ENCODE results near the gene TBC1D5. TPM values are rescaled to one million over a fixed set of nuclear protein-coding genes. Genes with fewer than 3 reads are reported as not detected.

Gene TBC1D5
- total RNA-seq, 1 experiment from 2014 or later, result 26.1 TPM

DNA sequence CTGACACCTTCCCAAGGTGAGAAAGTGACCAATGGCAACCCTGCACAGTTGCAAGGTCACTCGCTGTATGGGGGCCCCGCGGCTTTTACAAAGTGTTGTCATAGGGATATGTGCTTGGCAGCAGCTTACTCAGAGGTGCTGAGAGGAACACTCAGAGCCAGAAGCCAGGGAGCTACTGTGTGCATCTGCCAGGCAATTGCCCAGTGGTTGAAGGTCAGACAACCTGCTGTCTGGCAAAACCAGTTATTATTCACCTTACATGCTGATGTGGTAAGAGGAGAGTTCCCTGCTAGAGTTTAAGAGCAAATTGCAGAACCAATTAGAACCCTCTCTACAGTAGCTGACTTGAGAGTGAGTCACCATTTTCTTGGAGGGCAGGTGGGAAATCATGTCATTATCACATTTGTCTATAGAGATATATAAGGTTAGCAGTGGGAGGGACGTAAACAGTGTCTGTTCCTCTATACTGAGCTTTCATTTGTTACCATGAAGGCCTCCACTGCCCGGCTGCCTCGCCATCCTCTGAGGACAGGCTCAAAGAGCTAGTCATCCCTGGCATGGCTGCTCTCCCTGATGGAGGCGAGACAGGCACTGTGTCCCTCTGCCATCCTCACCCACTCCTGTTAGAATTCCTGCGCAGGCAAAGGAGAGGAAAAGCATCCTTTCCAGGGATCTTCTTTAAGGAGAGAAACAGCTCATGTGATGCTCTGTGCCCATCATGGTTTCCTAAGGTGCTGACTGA lies 583.3 kb downstream of the TBC1D5 start:
- H3K9me3 Mint-ChIP-seq, result no peaks in the 10 kb centered on the region
- TF ChIP-seq, protein P1, sequence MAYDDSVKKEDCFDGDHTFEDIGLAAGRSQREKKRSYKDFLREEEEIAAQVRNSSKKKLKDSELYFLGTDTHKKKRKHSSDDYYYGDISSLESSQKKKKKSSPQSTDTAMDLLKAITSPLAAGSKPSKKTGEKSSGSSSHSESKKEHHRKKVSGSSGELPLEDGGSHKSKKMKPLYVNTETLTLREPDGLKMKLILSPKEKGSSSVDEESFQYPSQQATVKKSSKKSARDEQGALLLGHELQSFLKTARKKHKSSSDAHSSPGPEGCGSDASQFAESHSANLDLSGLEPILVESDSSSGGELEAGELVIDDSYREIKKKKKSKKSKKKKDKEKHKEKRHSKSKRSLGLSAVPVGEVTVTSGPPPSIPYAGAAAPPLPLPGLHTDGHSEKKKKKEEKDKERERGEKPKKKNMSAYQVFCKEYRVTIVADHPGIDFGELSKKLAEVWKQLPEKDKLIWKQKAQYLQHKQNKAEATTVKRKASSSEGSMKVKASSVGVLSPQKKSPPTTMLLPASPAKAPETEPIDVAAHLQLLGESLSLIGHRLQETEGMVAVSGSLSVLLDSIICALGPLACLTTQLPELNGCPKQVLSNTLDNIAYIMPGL (CRISPR knock-in tag; IDR thresholded peaks at IDR 0.05), result no peak
- TF ChIP-seq CREM (CRISPR knock-in tag; IDR thresholded peaks at IDR 0.05) (no peak), NFE2L1 (CRISPR knock-in tag; IDR thresholded peaks at IDR 0.05) (no peak), HMGA2 (CRISPR knock-in tag; IDR thresholded peaks at IDR 0.05) (no peak), ATF1 (CRISPR knock-in tag; IDR thresholded peaks at IDR 0.05) (no peak), ZNF121 (CRISPR knock-in tag; IDR thresholded peaks at IDR 0.05) (no peak), IRF2 (CRISPR knock-in tag; IDR thresholded peaks at IDR 0.05; ENCODE audit: borderline replicate concordance, low read depth) (no peak), ZNF512 (CRISPR knock-in tag; IDR thresholded peaks at IDR 0.05; ENCODE audit: borderline replicate concordance) (no peak), ZNF671 (CRISPR knock-in tag; IDR thresholded peaks at IDR 0.05) (no peak), EMX1 (CRISPR knock-in tag; IDR thresholded peaks at IDR 0.05) (no peak), CDX4 (CRISPR knock-in tag; IDR thresholded peaks at IDR 0.05; ENCODE audit: borderline replicate concordance) (no peak), TEAD1 (CRISPR knock-in tag; IDR thresholded peaks at IDR 0.05) (no peak), ZNF138 (CRISPR knock-in tag; conservative IDR thresholded peaks at IDR 0.05) (no peak)
- ATAC-seq (no peak), DNase-seq (ENCODE audit: low spot score) (no peak)
- ChIA-PET POLR2A (no interaction called here), CTCF (no interaction called here)
- no peak overlapping the region for H3K4me3 Mint-ChIP-seq
- H3K27me3 Mint-ChIP-seq (ENCODE audit: low read depth), result no peaks in the 10 kb centered on the region
- H3K36me3 Mint-ChIP-seq, result peaks cover 4% of the 10 kb centered on the region; the same call in 1 of the 2 replicates
- H3K4me1 Mint-ChIP-seq, result no peaks in the 10 kb centered on the region
- H3K27ac Mint-ChIP-seq, result no peak overlapping the region

DNA sequence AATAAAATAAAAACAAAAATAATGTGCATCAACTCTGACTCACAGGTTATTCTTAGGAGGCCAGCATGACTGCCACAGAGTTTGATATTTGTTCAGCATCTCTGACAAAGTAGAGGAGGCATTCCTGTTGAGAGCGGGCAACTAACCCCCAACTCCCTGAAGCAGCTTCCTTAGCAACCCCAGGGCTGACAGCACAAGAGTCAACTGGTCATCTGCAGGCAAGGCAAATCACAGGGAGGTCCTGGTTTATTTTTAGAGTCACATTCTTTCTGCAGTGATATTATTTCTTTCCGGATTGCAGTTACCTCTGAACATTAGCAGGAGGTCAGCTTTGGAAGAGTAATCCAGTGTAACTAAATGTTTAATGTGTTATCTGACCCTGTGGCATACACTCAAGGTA lies 584.7 kb downstream of the TBC1D5 start:
- Mint-ChIP-seq H3K27me3 (ENCODE audit: low read depth) (no peaks in the 10 kb centered on the region), H3K27ac (no peak overlapping the region), H3K4me3 (no peak overlapping the region), H3K4me1 (no peaks in the 10 kb centered on the region), H3K9me3 (peaks cover 7% of the 10 kb centered on the region), H3K36me3 (peaks cover 13% of the 10 kb centered on the region)
- DNase-seq (ENCODE audit: low spot score) (no peak), ATAC-seq (no peak)
- ChIA-PET CTCF (no interaction called here), POLR2A (no interaction called here)
- TF ChIP-seq, protein P2, sequence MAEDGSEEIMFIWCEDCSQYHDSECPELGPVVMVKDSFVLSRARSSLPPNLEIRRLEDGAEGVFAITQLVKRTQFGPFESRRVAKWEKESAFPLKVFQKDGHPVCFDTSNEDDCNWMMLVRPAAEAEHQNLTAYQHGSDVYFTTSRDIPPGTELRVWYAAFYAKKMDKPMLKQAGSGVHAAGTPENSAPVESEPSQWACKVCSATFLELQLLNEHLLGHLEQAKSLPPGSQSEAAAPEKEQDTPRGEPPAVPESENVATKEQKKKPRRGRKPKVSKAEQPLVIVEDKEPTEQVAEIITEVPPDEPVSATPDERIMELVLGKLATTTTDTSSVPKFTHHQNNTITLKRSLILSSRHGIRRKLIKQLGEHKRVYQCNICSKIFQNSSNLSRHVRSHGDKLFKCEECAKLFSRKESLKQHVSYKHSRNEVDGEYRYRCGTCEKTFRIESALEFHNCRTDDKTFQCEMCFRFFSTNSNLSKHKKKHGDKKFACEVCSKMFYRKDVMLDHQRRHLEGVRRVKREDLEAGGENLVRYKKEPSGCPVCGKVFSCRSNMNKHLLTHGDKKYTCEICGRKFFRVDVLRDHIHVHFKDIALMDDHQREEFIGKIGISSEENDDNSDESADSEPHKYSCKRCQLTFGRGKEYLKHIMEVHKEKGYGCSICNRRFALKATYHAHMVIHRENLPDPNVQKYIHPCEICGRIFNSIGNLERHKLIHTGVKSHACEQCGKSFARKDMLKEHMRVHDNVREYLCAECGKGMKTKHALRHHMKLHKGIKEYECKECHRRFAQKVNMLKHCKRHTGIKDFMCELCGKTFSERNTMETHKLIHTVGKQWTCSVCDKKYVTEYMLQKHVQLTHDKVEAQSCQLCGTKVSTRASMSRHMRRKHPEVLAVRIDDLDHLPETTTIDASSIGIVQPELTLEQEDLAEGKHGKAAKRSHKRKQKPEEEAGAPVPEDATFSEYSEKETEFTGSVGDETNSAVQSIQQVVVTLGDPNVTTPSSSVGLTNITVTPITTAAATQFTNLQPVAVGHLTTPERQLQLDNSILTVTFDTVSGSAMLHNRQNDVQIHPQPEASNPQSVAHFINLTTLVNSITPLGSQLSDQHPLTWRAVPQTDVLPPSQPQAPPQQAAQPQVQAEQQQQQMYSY (CRISPR knock-in tag; IDR thresholded peaks at IDR 0.05), result no peak
- no peak for TF ChIP-seq SP1 (CRISPR knock-in tag; conservative IDR thresholded peaks at IDR 0.05)
- TF ChIP-seq ZNF232 (CRISPR knock-in tag; IDR thresholded peaks at IDR 0.05), result no peak
- TF ChIP-seq NFE2L1 (CRISPR knock-in tag; IDR thresholded peaks at IDR 0.05), result no peak
- TF ChIP-seq, protein P3, sequence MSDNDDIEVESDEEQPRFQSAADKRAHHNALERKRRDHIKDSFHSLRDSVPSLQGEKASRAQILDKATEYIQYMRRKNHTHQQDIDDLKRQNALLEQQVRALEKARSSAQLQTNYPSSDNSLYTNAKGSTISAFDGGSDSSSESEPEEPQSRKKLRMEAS (CRISPR knock-in tag; IDR thresholded peaks at IDR 0.05), result no peak
- TF ChIP-seq, protein P4, sequence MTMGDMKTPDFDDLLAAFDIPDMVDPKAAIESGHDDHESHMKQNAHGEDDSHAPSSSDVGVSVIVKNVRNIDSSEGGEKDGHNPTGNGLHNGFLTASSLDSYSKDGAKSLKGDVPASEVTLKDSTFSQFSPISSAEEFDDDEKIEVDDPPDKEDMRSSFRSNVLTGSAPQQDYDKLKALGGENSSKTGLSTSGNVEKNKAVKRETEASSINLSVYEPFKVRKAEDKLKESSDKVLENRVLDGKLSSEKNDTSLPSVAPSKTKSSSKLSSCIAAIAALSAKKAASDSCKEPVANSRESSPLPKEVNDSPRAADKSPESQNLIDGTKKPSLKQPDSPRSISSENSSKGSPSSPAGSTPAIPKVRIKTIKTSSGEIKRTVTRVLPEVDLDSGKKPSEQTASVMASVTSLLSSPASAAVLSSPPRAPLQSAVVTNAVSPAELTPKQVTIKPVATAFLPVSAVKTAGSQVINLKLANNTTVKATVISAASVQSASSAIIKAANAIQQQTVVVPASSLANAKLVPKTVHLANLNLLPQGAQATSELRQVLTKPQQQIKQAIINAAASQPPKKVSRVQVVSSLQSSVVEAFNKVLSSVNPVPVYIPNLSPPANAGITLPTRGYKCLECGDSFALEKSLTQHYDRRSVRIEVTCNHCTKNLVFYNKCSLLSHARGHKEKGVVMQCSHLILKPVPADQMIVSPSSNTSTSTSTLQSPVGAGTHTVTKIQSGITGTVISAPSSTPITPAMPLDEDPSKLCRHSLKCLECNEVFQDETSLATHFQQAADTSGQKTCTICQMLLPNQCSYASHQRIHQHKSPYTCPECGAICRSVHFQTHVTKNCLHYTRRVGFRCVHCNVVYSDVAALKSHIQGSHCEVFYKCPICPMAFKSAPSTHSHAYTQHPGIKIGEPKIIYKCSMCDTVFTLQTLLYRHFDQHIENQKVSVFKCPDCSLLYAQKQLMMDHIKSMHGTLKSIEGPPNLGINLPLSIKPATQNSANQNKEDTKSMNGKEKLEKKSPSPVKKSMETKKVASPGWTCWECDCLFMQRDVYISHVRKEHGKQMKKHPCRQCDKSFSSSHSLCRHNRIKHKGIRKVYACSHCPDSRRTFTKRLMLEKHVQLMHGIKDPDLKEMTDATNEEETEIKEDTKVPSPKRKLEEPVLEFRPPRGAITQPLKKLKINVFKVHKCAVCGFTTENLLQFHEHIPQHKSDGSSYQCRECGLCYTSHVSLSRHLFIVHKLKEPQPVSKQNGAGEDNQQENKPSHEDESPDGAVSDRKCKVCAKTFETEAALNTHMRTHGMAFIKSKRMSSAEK (CRISPR knock-in tag; IDR thresholded peaks at IDR 0.05; ENCODE audit: borderline replicate concordance), result no peak
- TF ChIP-seq STAT6 (CRISPR knock-in tag; conservative IDR thresholded peaks at IDR 0.05; ENCODE audit: low read depth), result no peak
- TF ChIP-seq PRRX2 (CRISPR knock-in tag; IDR thresholded peaks at IDR 0.05), result no peak

All from WTC11 (cell line).